Measurements from ENCODE around the gene NF2.

DNA sequence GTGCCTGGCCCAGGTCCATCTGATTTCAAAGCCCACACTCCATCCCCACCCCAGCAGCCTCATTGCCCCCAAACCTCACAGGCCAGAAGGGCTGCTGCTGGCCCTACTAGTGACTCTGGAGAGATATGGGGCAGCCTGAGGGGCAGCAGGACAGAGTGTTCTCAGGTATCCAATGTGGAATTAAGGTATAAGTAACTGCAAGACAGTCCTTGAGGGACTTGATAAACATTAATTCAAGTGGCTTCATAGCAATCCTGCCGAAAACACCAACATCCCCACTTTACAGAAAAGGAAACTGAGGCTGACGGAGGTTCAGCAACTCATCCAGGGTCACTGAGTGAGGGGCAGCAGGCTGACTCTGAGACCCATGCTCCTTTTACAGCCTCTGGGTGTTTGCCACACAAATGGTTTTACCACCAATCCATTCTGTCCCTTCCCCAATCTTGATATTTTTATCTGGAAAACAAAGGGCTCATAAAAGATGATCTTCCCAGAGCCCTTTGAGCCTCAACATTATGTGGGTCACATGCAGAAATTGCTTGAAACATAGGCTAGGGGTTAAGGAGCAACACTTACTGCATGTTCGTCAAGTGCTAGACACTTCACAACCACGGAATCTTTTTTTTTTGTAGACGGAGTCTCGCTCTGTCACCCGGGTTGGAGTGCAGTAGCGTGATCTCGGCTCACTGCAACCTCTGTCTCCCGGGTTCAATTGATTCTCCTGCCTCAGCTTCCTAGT lies 24.8 kb upstream of the NF2 start:
- TF ChIP-seq EP300 (IDR thresholded peaks at IDR 0.05) = no peak
- TF ChIP-seq, protein P1, sequence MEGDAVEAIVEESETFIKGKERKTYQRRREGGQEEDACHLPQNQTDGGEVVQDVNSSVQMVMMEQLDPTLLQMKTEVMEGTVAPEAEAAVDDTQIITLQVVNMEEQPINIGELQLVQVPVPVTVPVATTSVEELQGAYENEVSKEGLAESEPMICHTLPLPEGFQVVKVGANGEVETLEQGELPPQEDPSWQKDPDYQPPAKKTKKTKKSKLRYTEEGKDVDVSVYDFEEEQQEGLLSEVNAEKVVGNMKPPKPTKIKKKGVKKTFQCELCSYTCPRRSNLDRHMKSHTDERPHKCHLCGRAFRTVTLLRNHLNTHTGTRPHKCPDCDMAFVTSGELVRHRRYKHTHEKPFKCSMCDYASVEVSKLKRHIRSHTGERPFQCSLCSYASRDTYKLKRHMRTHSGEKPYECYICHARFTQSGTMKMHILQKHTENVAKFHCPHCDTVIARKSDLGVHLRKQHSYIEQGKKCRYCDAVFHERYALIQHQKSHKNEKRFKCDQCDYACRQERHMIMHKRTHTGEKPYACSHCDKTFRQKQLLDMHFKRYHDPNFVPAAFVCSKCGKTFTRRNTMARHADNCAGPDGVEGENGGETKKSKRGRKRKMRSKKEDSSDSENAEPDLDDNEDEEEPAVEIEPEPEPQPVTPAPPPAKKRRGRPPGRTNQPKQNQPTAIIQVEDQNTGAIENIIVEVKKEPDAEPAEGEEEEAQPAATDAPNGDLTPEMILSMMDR (IDR thresholded peaks at IDR 0.05) = no peak
- no peak for TF ChIP-seq POLR2AphosphoS5 (IDR thresholded peaks at IDR 0.05)
- TF ChIP-seq POLR2A (IDR thresholded peaks at IDR 0.05) = no peak
